Lower leg skin (tissue), 4 donors: ENCODE data around the gene NUDT1. TPM values are rescaled to one million over a fixed set of nuclear protein-coding genes. Genes with fewer than 3 reads are reported as not detected.
A peak's percentile ranks its signal among the peaks of the same experiment; 100 is the strongest.

Experiments used
- DNase-seq, 2 donors: peaks; one replicate each; pipeline ENCODE4 v3.0.0-alpha.2; 2019; ENCODE audit warnings: low spot score in 2 of 2
- H3K4me3 ChIP-seq: fragments of 200-600 bp; sonication (generic); 2 replicates; pipeline ENCODE4 v1.5.1; 2017; ENCODE audit warnings: mild to moderate bottlenecking, low read depth; ENCODE audit not compliant: poor library complexity, severe bottlenecking
- CTCF ChIP-seq, 3 donors: fragments of 450-650 bp; IDR thresholded peaks; one replicate each; pipeline ENCODE4 v1.5.1; 2016; ENCODE audit warnings: antibody characterized with exemption in 3 of 3, mild to moderate bottlenecking in 3 of 3, moderate library complexity in 2 of 3
- POLR2A ChIP-seq, 2 donors: fragments of 450-650 bp; IDR thresholded peaks; one replicate each; pipeline ENCODE4 v1.6.1; 2016 to 2017; ENCODE audit warnings: antibody characterized with exemption in 2 of 2, mild to moderate bottlenecking in 1 of 2, moderate library complexity in 1 of 2
- WGBS, 2 donors: methylation state at CpG; one replicate each; pipeline ENCODE4 v1.1.5; 2018; 5-methylcytosine and 5-hydroxymethylcytosine counted together
- intact Hi-C: fragments of 100-400 bp; cut with DNase I; formaldehyde crosslinking; loops from one replicate; pipeline ENCODE4 v1.15.0; 2023; ENCODE audit warnings: low total_unique reads
- total RNA-seq, 4 donors: library from RNA; depleted of rRNA; stranded (reverse); fragments of >200 nt; gene quantifications; one replicate each; pipeline ENCODE4 v1.1.0, GENCODE V29; 2016

Gene NUDT1
- total RNA-seq, 4 donors from 2014 or later, result 33.2 to 43.1 (median 35.8) TPM

- WGBS, 2 donors, result 91 to 92% methylated on average over 15 of the region's 15 CpGs
- no peak overlapping the region for H3K4me3 ChIP-seq
- intact Hi-C loops, result no loop called here
- DNase-seq, result no peak
- no peak for TF ChIP-seq POLR2A (IDR thresholded peaks at IDR 0.05)
- TF ChIP-seq CTCF (IDR thresholded peaks at IDR 0.05), result no peak
Measured at GRCh38 chr7:2227699-2228098, 14.3 kb upstream of the NUDT1 start.

GRCh38 chr7:2228921-2229320, 13.1 kb upstream of the NUDT1 start:
- no peak for DNase-seq
- intact Hi-C loops, result no loop called here
- no peak overlapping the region for H3K4me3 ChIP-seq
- 71 to 76% methylated on average over 8 of the region's 8 CpGs for WGBS, 2 donors
- no peak for TF ChIP-seq CTCF (IDR thresholded peaks at IDR 0.05)
- TF ChIP-seq POLR2A (IDR thresholded peaks at IDR 0.05), result no peak

GRCh38 chr7:2229467-2229866, 12.6 kb upstream of the NUDT1 start:
- H3K4me3 ChIP-seq, result no peak overlapping the region
- no peak for DNase-seq
- intact Hi-C loops, result no loop called here
- no peak for TF ChIP-seq POLR2A (IDR thresholded peaks at IDR 0.05)
- TF ChIP-seq CTCF (IDR thresholded peaks at IDR 0.05), result no peak
- WGBS, 2 donors, result 81 to 88% methylated on average over 3 to 7 of the region's 7 CpGs

GRCh38 chr7:2230226-2230625, 11.8 kb upstream of the NUDT1 start:
- intact Hi-C loops, result no loop called here
- TF ChIP-seq CTCF (IDR thresholded peaks at IDR 0.05), result no peak
- no peak for TF ChIP-seq POLR2A (IDR thresholded peaks at IDR 0.05)
- 91 to 97% methylated on average over 4 to 8 of the region's 8 CpGs for WGBS, 2 donors
- no peak for DNase-seq
- no peak overlapping the region for H3K4me3 ChIP-seq

GRCh38 chr7:2230882-2231281, 11.1 kb upstream of the NUDT1 start:
- DNase-seq, result no peak
- H3K4me3 ChIP-seq, result no peak overlapping the region
- intact Hi-C loops, result no loop called here
- no peak for TF ChIP-seq CTCF (IDR thresholded peaks at IDR 0.05)
- no peak for TF ChIP-seq POLR2A (IDR thresholded peaks at IDR 0.05)
- WGBS, 2 donors, result 76 to 88% methylated on average over 9 of the region's 9 CpGs

- peak overlapping the region; percentile 97 for H3K4me3 ChIP-seq
- no peak for DNase-seq
- intact Hi-C loops, result no loop called here
- TF ChIP-seq CTCF (IDR thresholded peaks at IDR 0.05), result no peak
- no peak for TF ChIP-seq POLR2A (IDR thresholded peaks at IDR 0.05)
- 1 to 3% methylated on average over 24 to 40 of the region's 46 CpGs for WGBS, 2 donors
Measured at GRCh38 chr7:2231992-2232765, 9.8 kb upstream of the NUDT1 start.
